ENCODE measurements around the gene CFAP73.

- TF ChIP-seq GATA3 (IDR thresholded peaks at IDR 0.05; ENCODE audit: low read depth, low read length) (no peak), GATA2 (IDR thresholded peaks at IDR 0.05; ENCODE audit: low read depth, low read length) (no peak)
Measured at GRCh38 chr12:113172185-113172584, 22.7 kb downstream of the CFAP73 start.

Data from SH-SY5Y (cell line).